Lower leg skin (tissue), 3 donors: ENCODE data around the gene KRT79.

Experiments used
- CTCF ChIP-seq, 3 donors: fragments of 450-650 bp; IDR thresholded peaks; one replicate each; pipeline ENCODE4 v1.5.1; 2016; ENCODE audit warnings: antibody characterized with exemption in 3 of 3, mild to moderate bottlenecking in 3 of 3, moderate library complexity in 2 of 3
- POLR2A ChIP-seq, 2 donors: fragments of 450-650 bp; IDR thresholded peaks; one replicate each; pipeline ENCODE4 v1.6.1; 2016 to 2017; ENCODE audit warnings: antibody characterized with exemption in 2 of 2, mild to moderate bottlenecking in 1 of 2, moderate library complexity in 1 of 2

- TF ChIP-seq CTCF (IDR thresholded peaks at IDR 0.05): no peak
- TF ChIP-seq POLR2A (IDR thresholded peaks at IDR 0.05): no peak
Observed at GRCh38 chr12:52817699-52818238, 16.3 kb downstream of the KRT79 start.
